ENCODE measurements around the gene CHST7.

GRCh38 chrX:46627711-46628419 is 54.3 kb downstream of the CHST7 start:
- no peak for TF ChIP-seq POLR2A (IDR thresholded peaks at IDR 0.05)
- TF ChIP-seq CTCF (IDR thresholded peaks at IDR 0.05): no peak
- no peak for TF ChIP-seq POLR2AphosphoS5 (IDR thresholded peaks at IDR 0.05)

Measured in prostate gland (tissue), 2 donors.